OCI-LY1 (cell line): ENCODE data around the gene FAH.

Experiments used
- H2AFZ ChIP-seq: fragments of 200-600 bp; sonication (generic), shearing (Covaris generic); 2 replicates; pipeline ENCODE4 v1.6.0; 2014; ENCODE audit warnings: antibody characterized with exemption, mild to moderate bottlenecking, low read length
- H3F3A ChIP-seq: fragments of 200-600 bp; sonication (generic), shearing (Covaris generic); 2 replicates; pipeline ENCODE4 v1.6.0; 2014; ENCODE audit warnings: mild to moderate bottlenecking, antibody characterized with exemption, low read length, moderate library complexity; ENCODE audit not compliant: insufficient read depth
- H3K27ac ChIP-seq: fragments of 200-600 bp; sonication (generic); 2 replicates; pipeline ENCODE4 v1.5.1; 2014; ENCODE audit warnings: low read length, mixed run types, mild to moderate bottlenecking, low read depth; ENCODE audit not compliant: poor library complexity, severe bottlenecking
- H3K27me3 ChIP-seq: fragments of 200-600 bp; sonication (generic); 2 replicates; pipeline ENCODE4 v1.6.0; 2014; ENCODE audit warnings: antibody characterized with exemption, mild to moderate bottlenecking, low read length, moderate library complexity; ENCODE audit not compliant: insufficient read depth
- H3K36me3 ChIP-seq: fragments of 200-600 bp; sonication (generic); 2 replicates; pipeline ENCODE4 v1.6.1; 2014; ENCODE audit warnings: mild to moderate bottlenecking, antibody characterized with exemption, low read length, moderate library complexity, mixed read lengths; ENCODE audit not compliant: insufficient read depth
- H3K4me1 ChIP-seq: fragments of 200-600 bp; sonication (generic); 2 replicates; pipeline ENCODE4 v1.5.1; 2014; ENCODE audit warnings: mild to moderate bottlenecking, low read length, moderate library complexity; ENCODE audit not compliant: insufficient read depth, severe bottlenecking
- H3K4me2 ChIP-seq: fragments of 200-600 bp; sonication (generic), shearing (Covaris generic); 2 replicates; pipeline ENCODE4 v1.6.1; 2014; ENCODE audit warnings: low read length
- H3K4me3 ChIP-seq: fragments of 200-600 bp; sonication (generic); 2 replicates; pipeline ENCODE4 v1.5.1; 2014; ENCODE audit warnings: low read length, low read depth, mild to moderate bottlenecking, mixed read lengths; ENCODE audit not compliant: poor library complexity, severe bottlenecking
- H3K79me2 ChIP-seq: fragments of 200-600 bp; shearing (Covaris generic); 2 replicates; pipeline ENCODE4 v1.6.1; 2016; ENCODE audit warnings: mixed run types, low read length, mixed read lengths; ENCODE audit not compliant: insufficient read depth
- H3K9ac ChIP-seq: fragments of 200-600 bp; sonication (generic), shearing (Covaris generic); 2 replicates; pipeline ENCODE4 v1.6.1; 2014; ENCODE audit warnings: mild to moderate bottlenecking, low read length, mixed read lengths
- H3K9me2 ChIP-seq: fragments of 200-600 bp; sonication (generic), shearing (Covaris generic); 2 replicates; pipeline ENCODE4 v1.6.1; 2014; ENCODE audit warnings: low read depth, mild to moderate bottlenecking, low read length, mixed read lengths
- H3K9me3 ChIP-seq: fragments of 200-600 bp; shearing (Covaris generic); 2 replicates; pipeline ENCODE4 v1.6.1; 2014; ENCODE audit warnings: low read length, mixed read lengths
- H4K20me1 ChIP-seq: fragments of 200-600 bp; sonication (generic), shearing (Covaris generic); 2 replicates; pipeline ENCODE4 v1.6.0; 2016; ENCODE audit warnings: mild to moderate bottlenecking, low read length; ENCODE audit not compliant: insufficient read depth
- EZH2 ChIP-seq: fragments of 200-600 bp; sonication (generic), shearing (Covaris generic); IDR thresholded peaks from 2 replicates; pipeline ENCODE4 v1.8.0; 2017; ENCODE audit warnings: borderline replicate concordance, mixed run types, mild to moderate bottlenecking, antibody characterized with exemption, low read length, moderate library complexity, mixed read lengths
- TF ChIP-seq, protein P1 (sequence below): fragments of 200-600 bp; sonication (generic), shearing (Covaris generic); IDR thresholded peaks from 2 replicates; pipeline ENCODE4 v1.5.1; 2017; ENCODE audit warnings: mild to moderate bottlenecking, antibody characterized with exemption, low read length, moderate library complexity, mixed read lengths

Gene FAH

DNA sequence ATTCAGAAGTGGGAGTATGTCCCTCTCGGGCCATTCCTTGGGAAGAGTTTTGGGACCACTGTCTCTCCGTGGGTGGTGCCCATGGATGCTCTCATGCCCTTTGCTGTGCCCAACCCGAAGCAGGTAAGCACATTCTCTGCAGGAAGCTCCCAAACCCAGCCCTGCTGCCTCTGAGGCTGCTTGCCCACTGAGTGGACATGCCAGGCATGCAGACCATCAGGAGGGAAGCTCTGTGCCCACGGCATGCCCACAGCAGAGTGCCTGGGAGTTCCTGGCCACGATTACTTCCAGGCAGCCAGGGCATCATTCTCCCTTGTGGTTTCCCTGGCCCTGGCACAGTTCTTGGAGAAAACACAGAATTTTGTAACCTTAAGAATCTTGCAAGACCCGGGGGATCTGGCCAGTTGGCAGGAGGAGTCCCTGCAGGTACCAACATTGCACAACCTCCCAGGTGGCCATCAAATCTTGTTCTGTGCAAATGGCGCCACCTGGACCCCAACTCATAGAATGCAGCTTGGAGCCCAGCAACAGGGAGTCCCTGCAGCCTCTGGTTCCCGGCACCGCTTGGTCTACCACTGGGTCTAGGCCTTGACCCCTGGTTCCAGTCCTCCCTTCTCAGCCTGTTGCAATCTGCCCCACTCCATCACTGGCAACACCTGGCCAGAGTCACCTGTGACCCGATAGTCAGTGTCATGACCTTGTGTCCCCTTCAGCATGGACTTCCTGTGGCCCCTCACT is 20.4 kb downstream of the FAH start:
- no peak overlapping the region for H3K9ac ChIP-seq
- no peak for TF ChIP-seq EZH2
- TF ChIP-seq, protein P1, sequence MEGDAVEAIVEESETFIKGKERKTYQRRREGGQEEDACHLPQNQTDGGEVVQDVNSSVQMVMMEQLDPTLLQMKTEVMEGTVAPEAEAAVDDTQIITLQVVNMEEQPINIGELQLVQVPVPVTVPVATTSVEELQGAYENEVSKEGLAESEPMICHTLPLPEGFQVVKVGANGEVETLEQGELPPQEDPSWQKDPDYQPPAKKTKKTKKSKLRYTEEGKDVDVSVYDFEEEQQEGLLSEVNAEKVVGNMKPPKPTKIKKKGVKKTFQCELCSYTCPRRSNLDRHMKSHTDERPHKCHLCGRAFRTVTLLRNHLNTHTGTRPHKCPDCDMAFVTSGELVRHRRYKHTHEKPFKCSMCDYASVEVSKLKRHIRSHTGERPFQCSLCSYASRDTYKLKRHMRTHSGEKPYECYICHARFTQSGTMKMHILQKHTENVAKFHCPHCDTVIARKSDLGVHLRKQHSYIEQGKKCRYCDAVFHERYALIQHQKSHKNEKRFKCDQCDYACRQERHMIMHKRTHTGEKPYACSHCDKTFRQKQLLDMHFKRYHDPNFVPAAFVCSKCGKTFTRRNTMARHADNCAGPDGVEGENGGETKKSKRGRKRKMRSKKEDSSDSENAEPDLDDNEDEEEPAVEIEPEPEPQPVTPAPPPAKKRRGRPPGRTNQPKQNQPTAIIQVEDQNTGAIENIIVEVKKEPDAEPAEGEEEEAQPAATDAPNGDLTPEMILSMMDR, result peak; percentile 80
- no peak overlapping the region for H3K4me3 ChIP-seq
- no peaks in the 10 kb centered on the region for H3K79me2 ChIP-seq
- no peak overlapping the region for H3K27ac ChIP-seq
- no peaks in the 10 kb centered on the region for H4K20me1 ChIP-seq
- H3K36me3 ChIP-seq, result no peaks in the 10 kb centered on the region
- no peak overlapping the region for H3K4me2 ChIP-seq
- no peaks in the 10 kb centered on the region for H3K27me3 ChIP-seq
- no peak overlapping the region for H2AFZ ChIP-seq
- no peaks in the 10 kb centered on the region for H3F3A ChIP-seq
- no peaks in the 10 kb centered on the region for H3K9me2 ChIP-seq
- H3K4me1 ChIP-seq, result no peaks in the 10 kb centered on the region
- H3K9me3 ChIP-seq, result no peaks in the 10 kb centered on the region

DNA sequence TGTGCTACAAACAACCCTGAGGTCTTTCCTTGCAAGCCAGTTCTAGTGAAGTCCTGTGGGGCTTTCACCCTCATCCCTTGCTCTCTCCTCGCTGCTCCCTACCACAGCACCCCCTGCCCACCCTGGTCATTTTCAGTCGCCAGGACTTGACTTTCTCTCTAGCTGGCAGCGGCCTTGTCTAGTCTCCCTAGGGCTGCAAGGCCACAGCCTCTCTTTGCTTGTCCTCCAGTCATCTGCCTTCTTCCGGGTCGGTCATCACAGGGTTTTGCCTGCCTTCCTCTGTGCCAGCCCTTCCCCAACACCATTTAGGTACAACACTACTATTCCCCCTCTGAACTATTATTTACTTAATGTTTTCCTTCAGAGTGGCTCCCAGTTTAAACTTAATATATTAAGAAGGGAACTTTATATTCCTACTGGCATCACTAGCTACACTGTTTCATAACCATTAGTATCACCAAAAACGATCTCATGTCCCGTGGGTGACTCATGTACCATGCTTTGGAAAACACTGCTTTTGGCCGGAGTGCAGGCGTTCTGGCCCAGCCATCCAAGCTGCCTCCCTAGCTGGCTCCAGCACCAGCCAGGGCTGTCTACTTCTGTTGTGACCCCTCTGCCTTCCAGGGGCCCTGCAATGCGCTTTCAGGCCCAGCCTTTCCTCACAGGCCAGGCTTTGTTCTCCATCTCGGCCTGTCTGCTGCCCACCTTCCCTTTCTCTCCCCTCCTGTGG is 21.4 kb downstream of the FAH start:
- Histone ChIP-seq H3K36me3 (no peaks in the 10 kb centered on the region), H4K20me1 (no peaks in the 10 kb centered on the region), H3K27ac (no peak overlapping the region), H3K9ac (no peak overlapping the region), H3K9me2 (no peaks in the 10 kb centered on the region), H3K79me2 (no peaks in the 10 kb centered on the region), H3F3A (no peaks in the 10 kb centered on the region), H3K4me3 (no peak overlapping the region), H3K4me2 (no peak overlapping the region), H3K4me1 (no peaks in the 10 kb centered on the region), H2AFZ (no peak overlapping the region), H3K9me3 (no peaks in the 10 kb centered on the region), H3K27me3 (no peaks in the 10 kb centered on the region)
- TF ChIP-seq EZH2, result no peak
- TF ChIP-seq, protein P1, result no peak

DNA sequence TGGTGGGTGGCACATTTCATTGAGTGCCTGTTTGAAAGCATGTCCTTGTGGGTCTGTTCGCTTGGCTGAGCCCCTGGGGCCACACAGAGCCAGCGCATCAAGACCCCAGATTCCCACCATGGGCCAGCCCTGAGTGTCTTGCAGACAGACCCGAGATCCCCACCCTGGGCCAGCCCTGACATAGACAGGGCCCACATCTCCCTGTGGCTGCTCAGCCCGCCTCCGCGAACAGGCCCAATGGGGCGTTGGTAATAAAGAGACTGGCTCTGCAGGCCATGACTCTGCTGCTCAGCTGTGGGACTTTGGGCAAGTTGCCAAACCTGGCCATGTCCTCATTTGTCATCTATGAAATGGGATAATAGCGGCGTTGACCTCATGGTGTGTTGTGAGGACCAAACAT is 22.6 kb downstream of the FAH start:
- Histone ChIP-seq H2AFZ (no peak overlapping the region), H3K9ac (no peak overlapping the region), H4K20me1 (no peaks in the 10 kb centered on the region), H3K27ac (no peak overlapping the region), H3K27me3 (no peaks in the 10 kb centered on the region), H3K79me2 (no peaks in the 10 kb centered on the region), H3F3A (no peaks in the 10 kb centered on the region), H3K4me1 (no peaks in the 10 kb centered on the region), H3K4me2 (no peak overlapping the region), H3K4me3 (no peak overlapping the region), H3K36me3 (no peaks in the 10 kb centered on the region), H3K9me3 (no peaks in the 10 kb centered on the region), H3K9me2 (no peaks in the 10 kb centered on the region)
- TF ChIP-seq, protein P1, result no peak
- TF ChIP-seq EZH2, result no peak
